ENCODE data around the gene PNMA8C.
"Not testable (repeated sequence)": the region's sequence is repeated elsewhere in the genome, so short reads cannot be mapped to it uniquely, and the experiment has no call there.

PNMA8C gene

DNA sequence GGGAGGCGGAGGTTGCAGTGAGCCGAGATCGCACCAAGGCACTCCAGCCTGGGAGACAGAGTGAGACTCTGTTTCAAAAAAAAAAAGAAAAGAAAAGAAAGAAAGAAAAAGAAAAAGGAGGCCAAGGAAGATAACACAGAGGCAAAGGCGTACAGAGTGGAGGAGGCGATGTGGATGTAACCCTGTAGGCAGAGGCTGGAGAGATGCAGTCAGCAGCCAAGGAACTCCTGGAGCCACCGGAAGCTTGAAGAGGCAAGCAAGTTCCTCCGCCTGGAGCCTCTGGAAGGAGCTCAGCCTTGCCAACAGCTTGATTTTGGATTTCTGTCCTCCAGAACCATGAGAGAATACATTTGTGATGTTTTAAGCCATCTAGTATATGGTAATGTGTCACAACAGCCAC, 8.7 kb downstream of the PNMA8C start:
- TF ChIP-seq, protein P1, sequence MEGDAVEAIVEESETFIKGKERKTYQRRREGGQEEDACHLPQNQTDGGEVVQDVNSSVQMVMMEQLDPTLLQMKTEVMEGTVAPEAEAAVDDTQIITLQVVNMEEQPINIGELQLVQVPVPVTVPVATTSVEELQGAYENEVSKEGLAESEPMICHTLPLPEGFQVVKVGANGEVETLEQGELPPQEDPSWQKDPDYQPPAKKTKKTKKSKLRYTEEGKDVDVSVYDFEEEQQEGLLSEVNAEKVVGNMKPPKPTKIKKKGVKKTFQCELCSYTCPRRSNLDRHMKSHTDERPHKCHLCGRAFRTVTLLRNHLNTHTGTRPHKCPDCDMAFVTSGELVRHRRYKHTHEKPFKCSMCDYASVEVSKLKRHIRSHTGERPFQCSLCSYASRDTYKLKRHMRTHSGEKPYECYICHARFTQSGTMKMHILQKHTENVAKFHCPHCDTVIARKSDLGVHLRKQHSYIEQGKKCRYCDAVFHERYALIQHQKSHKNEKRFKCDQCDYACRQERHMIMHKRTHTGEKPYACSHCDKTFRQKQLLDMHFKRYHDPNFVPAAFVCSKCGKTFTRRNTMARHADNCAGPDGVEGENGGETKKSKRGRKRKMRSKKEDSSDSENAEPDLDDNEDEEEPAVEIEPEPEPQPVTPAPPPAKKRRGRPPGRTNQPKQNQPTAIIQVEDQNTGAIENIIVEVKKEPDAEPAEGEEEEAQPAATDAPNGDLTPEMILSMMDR (IDR thresholded peaks at IDR 0.05; ENCODE audit: low read depth, low read length) = no peak
- H3K4me3 ChIP-seq (ENCODE audit: low read depth, low read length) = no peak overlapping the region

DNA sequence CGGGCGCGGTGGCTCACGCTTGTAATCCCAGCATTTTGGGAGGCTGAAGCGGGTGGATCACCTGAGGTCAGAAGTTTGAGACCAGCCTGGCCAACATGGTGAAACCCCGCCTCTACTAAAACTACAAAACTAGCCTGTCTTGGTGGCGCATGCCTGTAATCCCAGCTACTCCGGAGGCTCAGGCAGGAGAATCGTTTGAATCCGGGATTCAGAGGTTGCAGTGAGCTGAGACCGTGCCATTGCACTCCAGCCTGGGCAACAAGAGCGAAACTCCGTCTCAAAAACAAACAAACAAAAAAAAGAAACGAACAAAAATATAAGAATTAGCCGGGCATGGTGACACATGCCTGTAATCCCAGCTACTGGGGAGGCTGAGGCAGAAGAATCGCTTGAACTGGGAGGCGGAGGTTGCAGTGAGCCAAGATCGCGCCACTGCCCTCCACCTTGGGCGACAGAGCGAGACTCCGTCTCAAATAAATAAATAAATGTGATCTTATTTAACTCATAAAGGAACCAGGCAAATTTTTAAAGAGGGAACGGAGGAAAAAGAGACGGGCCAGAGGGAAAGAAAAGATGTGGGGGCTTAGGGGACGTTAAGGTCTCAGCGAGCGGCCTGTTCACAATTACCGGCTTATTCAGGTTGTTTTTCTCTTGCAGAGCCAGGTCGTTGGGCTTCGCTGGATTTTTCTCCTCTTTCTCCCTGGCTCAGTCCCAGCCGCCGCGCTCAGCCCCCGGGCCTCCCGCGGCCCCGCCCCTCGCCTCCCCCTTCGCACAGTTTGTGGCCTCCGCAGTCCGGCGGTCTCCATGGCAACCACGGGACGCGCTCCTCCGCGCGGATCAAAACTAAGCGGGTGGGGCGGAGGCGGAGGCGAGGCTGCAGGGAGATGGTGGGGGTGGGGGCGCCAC, 12.7 kb downstream of the PNMA8C start:
- H3K4me3 ChIP-seq (ENCODE audit: low read depth, low read length) = peak overlapping the region; percentile 57

DNA sequence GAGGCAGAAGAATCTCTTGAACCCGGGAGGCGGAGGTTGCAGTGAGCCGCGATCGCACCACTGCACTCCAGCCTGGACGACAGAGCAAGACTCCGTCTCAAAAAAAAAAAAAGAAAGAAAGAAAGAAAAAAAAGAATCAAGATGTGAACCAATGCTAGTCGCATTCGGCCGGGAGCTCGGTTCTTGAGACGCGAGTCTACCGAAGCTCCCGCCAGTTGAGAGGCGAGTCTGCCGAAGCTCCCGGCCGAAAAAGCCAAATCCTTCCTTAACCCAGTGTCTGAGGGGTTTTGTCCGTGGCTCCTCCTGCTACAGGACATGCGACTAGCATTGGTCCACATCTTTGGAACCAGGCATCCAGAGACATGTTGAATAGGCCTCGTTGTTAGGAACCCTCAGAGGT, 13.8 kb downstream of the PNMA8C start:
- not testable (repeated sequence) for H3K4me3 ChIP-seq (ENCODE audit: low read depth, low read length)

DNA sequence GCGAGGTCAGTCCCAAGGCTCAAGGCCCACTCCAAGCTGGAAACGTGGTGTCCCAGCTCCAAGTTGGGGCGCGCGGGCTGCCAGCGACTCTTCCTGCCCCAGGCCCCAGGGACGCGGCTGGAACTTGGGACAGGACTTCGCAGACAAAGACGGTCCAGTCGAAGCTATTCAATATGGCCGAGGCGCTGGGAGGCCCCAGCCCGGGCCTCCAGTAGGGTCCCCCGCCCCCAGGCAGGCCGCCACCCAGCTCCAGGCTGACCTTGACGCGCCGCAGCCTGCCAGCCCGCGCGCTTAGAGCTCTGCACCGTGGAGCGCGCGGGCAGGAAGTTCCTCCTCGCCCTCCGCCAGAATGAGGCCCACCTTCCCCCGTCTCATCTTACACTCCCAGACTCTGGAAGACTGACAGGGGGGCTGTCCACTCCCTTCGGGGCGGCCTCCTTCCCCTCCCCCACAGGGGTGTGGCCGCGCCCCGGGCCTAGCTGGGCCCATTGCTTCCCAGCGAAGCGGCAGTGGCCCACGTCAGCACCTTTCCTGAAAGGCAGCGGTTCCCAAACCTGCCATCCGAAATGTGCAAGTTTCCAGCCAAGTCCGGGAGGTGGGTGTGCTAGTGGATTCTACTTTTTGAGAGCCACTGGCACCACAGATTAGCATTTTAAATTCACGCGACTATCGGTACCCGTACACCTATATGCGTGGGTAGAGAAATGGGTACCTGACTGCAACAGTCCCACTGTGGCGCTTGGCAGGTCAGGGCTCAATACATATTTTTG, 15.3 kb downstream of the PNMA8C start, which contains the start of gene CCDC8:
Gene CCDC8, minus strand, starts transcription at position 303 of the 770 bp plus-strand sequence. CDS start 754 bp downstream, outside the sequence.
- TF ChIP-seq, protein P1 (IDR thresholded peaks at IDR 0.05; ENCODE audit: low read depth, low read length) = no peak
- peak within 1 kb of the TSS; percentile 60 for H3K4me3 ChIP-seq (ENCODE audit: low read depth, low read length)

DNA sequence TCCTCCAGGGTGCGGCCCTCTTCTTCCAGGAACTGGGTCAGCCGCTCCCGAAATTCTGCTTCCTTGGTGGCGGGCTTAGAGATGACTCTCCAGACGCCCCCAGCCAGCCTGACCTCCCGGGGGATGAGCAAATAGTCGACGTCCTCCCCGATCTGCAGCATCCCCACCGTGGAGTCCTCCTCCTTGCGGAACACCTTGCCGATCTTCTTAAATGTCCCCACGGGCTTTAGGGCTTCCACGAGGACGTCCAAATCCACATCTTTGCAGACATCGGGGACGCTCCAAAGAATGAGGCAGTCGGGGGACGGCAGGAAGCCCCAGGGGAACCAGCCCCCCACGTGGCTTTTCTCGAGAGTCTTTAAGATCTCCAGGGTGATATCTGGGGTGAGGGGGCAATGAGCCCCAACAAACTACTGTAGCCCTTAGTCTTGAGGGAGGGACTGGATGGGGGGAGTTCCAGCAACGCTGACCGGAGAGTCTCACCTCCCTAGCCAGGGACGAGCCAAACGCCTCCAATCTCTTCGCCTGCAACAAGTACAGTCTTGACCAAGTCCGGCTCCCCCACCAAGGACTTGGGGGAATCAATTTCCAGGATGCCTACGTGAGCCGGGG, 16.0 kb downstream of the PNMA8C start:
- TF ChIP-seq, protein P1 (IDR thresholded peaks at IDR 0.05; ENCODE audit: low read depth, low read length) = no peak
- peak overlapping the region; percentile 60 for H3K4me3 ChIP-seq (ENCODE audit: low read depth, low read length)

DNA sequence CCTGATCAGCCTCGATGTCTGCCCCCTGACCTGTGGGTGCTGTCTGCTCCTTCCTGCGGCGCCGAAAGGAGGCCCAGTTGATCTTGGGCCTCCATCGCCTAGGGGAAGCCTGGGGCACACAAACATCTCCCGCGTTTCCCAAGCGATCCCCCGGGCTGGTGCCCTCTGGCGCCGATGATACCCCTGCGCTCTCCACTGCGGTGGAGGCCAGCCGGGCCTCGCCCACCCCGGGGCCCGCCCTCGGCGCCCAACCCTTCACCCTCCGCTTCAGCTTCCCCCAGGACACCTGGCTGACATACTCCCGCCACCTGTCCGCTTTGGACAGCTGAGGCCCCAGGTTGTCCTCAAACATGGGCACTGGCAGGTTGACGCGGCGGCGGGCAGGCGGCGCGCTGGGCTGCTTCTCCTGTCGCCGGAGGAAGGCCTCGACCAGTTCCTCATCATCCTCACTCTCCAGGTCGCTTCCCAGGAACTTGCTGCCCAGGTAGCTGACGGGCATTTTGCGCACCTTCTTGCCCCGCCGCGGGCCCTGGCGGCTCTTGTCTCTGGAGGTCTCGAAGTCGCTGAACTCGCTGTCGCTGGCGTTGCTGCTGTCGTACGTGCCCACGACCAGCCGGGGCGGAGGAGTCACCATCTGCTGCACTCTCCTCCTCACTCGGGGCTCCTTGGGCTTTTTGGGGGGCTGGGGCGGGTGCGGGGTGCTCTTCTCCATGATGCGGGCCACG, 16.6 kb downstream of the PNMA8C start:
- TF ChIP-seq, protein P1 (IDR thresholded peaks at IDR 0.05; ENCODE audit: low read depth, low read length) = no peak

DNA sequence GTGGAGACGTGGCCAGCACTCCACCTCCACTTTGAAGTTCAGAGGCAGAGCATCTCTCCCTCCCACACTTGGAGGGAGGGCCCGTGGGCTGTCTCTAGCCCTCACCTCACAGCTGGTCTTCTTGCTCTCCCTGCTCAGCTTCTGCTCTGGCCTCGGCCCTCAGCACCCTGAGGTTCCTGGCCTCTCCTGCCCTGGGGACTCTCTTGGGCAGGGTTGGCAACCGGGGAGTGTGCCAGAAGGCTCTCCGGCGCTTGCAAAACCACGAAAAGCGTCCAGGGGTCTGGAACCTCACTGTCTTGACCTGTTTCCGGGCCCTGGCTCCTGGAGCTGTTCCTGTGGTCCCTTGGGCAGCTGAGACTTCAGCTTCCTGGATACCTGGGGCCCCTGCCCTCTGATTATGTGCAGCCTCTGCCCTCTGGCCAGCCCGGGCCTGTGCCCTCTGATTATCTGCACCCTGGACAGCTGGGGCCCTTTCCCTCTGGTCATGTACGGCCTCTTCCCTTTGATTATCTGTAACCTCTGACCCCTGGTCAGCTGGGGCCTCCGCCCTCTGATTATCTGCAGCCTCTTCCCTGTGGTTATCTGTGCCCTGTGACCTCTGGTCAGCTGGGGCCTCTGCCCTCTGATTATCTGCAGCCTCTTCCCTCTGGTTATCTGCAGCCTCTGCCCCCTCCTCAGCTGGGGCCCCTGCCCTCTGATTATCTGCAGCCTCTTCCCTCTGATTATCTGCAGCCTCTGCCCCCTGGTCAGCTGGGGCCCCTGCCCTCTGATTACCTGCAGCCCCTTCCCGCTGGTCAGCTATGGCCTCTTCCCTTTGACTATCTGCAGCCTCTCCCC, 17.4 kb downstream of the PNMA8C start:
- TF ChIP-seq, protein P1 (IDR thresholded peaks at IDR 0.05; ENCODE audit: low read depth, low read length) = no peak
- peak overlapping the region; percentile 60 for H3K4me3 ChIP-seq (ENCODE audit: low read depth, low read length)

More for the DNA sequence above, 16.6 kb downstream of the PNMA8C start:
- H3K4me3 ChIP-seq (ENCODE audit: low read depth, low read length) = peak overlapping the region; percentile 60

Measured in WI38 (cell line).